HT-29 (cell line): ENCODE data around the gene CFDP1. TPM values are rescaled to one million over a fixed set of nuclear protein-coding genes. Genes with fewer than 3 reads are reported as not detected.

Source experiments
- DNase-seq: peaks from one replicate; pipeline ENCODE4 v3.0.0-alpha.2; 2015; ENCODE audit warnings: low spot score
- total RNA-seq: library from RNA; depleted of rRNA; stranded (reverse); fragments of >200 nt; shearing (Covaris generic); gene quantifications from 2 replicates; pipeline ENCODE4 v1.2.3, GENCODE V29; 2014

CFDP1 gene
- total RNA-seq, 1 experiment from 2014 or later, result 15.4 TPM

DNA sequence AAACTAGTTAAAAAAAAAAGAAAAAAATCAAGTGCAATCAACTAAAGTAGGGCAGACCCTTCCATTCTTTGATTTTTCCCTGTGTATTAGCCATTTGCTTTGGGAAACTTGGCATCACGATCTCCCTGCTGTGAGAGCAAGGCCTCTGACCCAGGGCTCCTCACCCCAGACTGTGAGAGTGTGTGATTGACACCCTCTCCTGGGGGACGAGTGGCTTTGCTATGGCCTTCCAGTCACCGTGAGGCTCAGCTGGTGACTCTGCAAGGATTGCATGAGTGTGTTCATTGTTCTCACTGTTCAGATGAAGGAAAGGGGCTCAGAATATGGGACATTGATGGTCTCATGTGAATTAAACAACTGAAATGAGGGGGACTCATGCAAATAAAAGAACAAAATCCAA lies 112.9 kb downstream of the CFDP1 start:
- no peak for DNase-seq

GRCh38 chr16:75319513-75320411 lies 113.5 kb downstream of the CFDP1 start:
- no peak for DNase-seq

GRCh38 chr16:75318737-75319136 lies 114.6 kb downstream of the CFDP1 start:
- no peak for DNase-seq

GRCh38 chr16:75317532-75317931 lies 115.8 kb downstream of the CFDP1 start:
- no peak for DNase-seq

- DNase-seq, result no peak
Measured at GRCh38 chr16:75317101-75317522, 116.2 kb downstream of the CFDP1 start.

- DNase-seq, result no peak
Measured at GRCh38 chr16:75315539-75316306, 117.6 kb downstream of the CFDP1 start.

DNA sequence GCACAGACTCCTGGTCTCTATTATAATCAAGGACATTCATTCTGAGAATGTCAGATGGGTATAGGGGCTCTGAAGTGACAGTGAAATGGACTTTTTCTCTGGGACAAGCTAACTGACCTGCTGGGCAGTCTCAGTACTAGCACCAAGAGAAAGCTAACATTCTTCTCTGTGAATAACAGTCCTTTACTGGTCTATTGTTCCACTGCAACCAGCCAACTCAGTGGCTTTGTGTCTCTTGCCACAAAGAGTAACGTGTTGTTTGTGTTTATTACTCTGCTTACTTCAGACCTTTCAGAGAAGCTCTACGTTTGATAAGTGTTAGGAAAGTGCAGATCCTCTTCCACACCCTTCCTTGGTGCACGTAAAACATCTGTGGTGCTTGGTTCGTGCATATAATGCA lies 120.4 kb downstream of the CFDP1 start:
- no peak for DNase-seq

DNA sequence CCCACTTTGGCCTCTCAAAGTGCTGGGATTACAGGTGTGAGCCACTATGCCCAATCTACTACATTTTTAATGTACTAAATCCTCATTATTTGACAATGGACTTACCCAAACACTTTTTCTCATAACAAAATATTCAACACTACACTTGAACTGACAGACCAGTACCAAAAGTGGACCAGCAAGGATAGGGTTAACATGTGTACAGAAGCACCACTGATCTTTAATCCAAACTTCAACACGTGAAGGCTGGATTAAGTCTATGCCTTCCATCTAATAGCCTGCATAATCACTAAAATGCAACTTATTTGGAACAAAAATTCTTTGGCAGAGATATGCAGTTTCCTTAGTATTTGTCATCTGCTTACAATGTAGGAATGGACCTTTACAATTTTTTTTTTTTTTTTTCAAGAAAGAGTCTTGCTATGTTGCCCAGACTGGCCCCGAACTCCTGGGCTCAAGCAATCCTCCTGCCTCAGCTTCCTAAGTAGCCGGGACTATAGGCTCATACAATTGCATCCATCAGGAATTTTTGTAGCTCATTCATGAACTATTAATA lies 121.8 kb downstream of the CFDP1 start:
- DNase-seq, result no peak

GRCh38 chr16:75310541-75310940 lies 122.8 kb downstream of the CFDP1 start:
- no peak for DNase-seq

GRCh38 chr16:75309899-75310430 lies 123.3 kb downstream of the CFDP1 start:
- DNase-seq, result peak; percentile 33

DNA sequence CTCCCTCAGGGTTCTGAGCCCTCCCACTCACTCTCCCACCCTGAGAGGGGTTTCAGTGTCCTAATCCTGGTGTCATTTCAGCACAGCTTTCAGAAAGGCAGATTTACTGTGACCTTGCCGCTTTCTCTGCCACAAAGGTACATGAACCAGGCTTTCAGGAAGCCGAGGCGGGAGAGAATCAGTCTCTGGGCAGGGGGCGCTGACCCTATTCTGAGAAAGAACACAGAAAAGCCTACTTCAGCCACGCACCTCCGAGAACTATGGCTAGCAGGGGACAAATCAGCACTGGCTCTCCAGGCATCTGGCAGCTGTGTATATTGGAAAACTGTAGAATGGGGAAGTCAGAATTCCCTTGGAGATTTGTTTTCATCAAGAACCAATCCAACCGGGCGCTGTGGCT lies 124.1 kb downstream of the CFDP1 start:
- DNase-seq, result no peak

- DNase-seq, result no peak
Measured at GRCh38 chr16:75308011-75308410, 125.3 kb downstream of the CFDP1 start.

DNA sequence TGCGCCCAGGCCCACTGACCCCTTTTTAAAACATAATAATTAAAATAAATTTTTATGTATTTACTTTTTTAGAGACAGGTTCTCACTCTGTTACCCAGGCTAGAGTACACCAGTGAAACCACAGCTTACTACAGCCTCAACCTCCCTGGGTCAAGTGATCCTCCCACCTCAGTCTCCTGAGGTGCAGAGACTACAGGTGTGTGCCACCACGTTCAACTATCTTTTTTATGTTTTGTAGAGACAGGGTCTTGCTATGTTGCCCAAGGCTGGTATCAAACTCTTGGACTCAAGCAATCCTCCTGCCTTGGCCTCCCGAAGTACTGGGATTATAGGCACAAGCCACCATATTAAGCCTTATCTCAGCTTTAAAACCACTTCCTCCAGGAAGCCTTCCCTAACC lies 125.8 kb downstream of the CFDP1 start:
- DNase-seq, result no peak

- peak; percentile 36 for DNase-seq
Measured at GRCh38 chr16:75306099-75306762, 127.1 kb downstream of the CFDP1 start.

DNA sequence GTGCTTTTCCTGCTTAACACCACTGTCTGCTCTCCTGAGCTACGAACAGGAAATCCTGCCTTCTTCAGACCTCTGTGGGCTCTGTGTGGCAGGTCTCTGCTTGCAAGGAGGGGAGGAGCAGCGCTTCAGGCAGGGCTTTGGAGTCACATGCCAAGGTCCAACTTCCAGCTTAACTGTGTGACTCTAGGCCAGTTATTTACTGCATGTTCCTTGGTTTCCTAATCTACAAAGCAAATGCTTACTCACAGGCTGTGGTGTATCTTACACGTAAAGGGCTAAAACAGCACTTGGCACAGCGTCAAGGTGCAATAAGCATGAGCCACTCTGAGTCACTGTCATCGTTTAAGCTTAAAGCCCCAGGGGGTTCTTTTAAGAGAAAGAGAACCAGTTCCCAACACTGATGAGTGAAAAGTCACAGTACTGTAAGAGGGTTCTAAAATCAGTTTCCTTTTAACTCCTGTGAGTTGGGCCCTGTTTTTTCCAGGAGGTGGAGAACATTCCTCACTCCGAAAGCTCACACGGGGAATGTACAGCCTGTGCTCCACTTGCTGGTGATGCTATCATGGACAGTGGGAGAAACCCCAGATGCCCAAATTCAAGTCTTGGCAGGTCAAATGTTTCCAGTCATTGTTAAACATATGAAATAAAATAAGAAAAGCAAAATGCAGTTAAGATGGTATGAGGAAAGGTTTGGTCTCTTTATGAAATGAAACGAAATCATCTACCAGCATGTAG lies 127.8 kb downstream of the CFDP1 start:
- peak; percentile 92 for DNase-seq

- DNase-seq, result peak; percentile 57
Measured at GRCh38 chr16:75304521-75305363, 128.6 kb downstream of the CFDP1 start.

GRCh38 chr16:75301804-75302203 lies 131.5 kb downstream of the CFDP1 start:
- DNase-seq, result no peak

- no peak for DNase-seq
Measured at GRCh38 chr16:75298267-75298666, 135.0 kb downstream of the CFDP1 start.

DNA sequence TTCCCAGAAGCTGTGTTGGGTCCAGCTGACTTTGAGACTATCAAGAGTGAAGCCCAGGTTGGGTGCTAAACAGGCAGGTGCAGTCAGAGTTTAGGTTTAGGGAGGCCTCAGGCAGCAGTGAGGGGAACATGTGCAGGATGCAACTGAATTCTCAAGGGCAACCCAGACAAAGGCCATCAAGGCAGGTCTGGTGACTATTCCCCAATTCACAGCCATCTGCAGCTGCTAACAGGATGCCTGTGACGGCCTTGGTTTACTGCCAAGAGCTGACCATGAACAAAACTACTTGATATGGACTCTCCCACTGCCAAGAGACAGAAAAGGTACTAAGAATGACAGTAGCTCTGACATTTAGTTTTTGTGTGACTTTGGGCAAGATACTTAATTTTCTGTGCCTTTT lies 136.7 kb downstream of the CFDP1 start:
- DNase-seq, result no peak
